HEK293T (cell line): ENCODE results near the gene ZCCHC7.
A peak's percentile ranks its signal among the peaks of the same experiment; 100 is the strongest.
"Not testable (repeated sequence)": the region's sequence is repeated elsewhere in the genome, so short reads cannot be mapped to it uniquely, and the experiment has no call there.

Source experiments
- CTCF ChIA-PET: fragments of 350-600 bp; formaldehyde crosslinking; extraction: SDS; loops from one replicate; lab custom pipeline; 2021; ENCODE audit warnings: antibody characterized with exemption, inconsistent platforms; lab: Yijun Ruan, JAX
- POLR2A ChIA-PET: fragments of 350-600 bp; formaldehyde crosslinking; extraction: SDS; loops from one replicate; lab custom pipeline; 2020; ENCODE audit warnings: antibody characterized with exemption, inconsistent platforms; lab: Yijun Ruan, JAX
- DNase-seq: peaks from one replicate; pipeline ENCODE4 v3.0.0; 2012; ENCODE audit warnings: mixed read lengths; ENCODE audit errors: extremely low spot score
- ARNT ChIP-seq: fragments of 450-650 bp; IDR thresholded peaks from 2 replicates; pipeline ENCODE4 v1.6.1; 2017; ENCODE audit warnings: mild to moderate bottlenecking
- BHLHE40 ChIP-seq: fragments of 450-650 bp; IDR thresholded peaks from 2 replicates; pipeline ENCODE4 v1.6.1; 2016; ENCODE audit warnings: mild to moderate bottlenecking, moderate library complexity, borderline replicate concordance
- CTBP1 ChIP-seq: fragments of 450-650 bp; IDR thresholded peaks from 2 replicates; pipeline ENCODE4 v1.6.1; 2016; ENCODE audit warnings: borderline replicate concordance
- ELF4 ChIP-seq: fragments of 450-650 bp; IDR thresholded peaks from 2 replicates; pipeline ENCODE4 v1.6.1; 2017; ENCODE audit warnings: antibody characterized with exemption
- FOXA1 ChIP-seq: fragments of 450-650 bp; IDR thresholded peaks from 2 replicates; pipeline ENCODE4 v1.6.1; 2016; ENCODE audit warnings: mild to moderate bottlenecking
- FOXK2 ChIP-seq: fragments of 450-650 bp; IDR thresholded peaks from 2 replicates; pipeline ENCODE4 v1.6.1; 2016; ENCODE audit warnings: mild to moderate bottlenecking
- FOXM1 ChIP-seq: fragments of 450-650 bp; IDR thresholded peaks from 2 replicates; pipeline ENCODE4 v1.6.1; 2017; ENCODE audit warnings: mild to moderate bottlenecking, borderline replicate concordance
- HDGF ChIP-seq: fragments of 450-650 bp; IDR thresholded peaks from 2 replicates; pipeline ENCODE4 v1.6.1; 2017; ENCODE audit warnings: antibody characterized with exemption, borderline replicate concordance
- L3MBTL2 ChIP-seq: fragments of 450-650 bp; conservative IDR thresholded peaks from 2 replicates; pipeline ENCODE4 v1.6.1; 2016; ENCODE audit warnings: mild to moderate bottlenecking
- LEF1 ChIP-seq: fragments of 450-650 bp; IDR thresholded peaks from 2 replicates; pipeline ENCODE4 v1.6.1; 2017; ENCODE audit warnings: mild to moderate bottlenecking, borderline replicate concordance
- NFRKB ChIP-seq: fragments of 450-650 bp; IDR thresholded peaks from 2 replicates; pipeline ENCODE4 v1.6.1; 2016; ENCODE audit warnings: mild to moderate bottlenecking, moderate library complexity
- SP1 ChIP-seq: fragments of 450-650 bp; IDR thresholded peaks from 2 replicates; pipeline ENCODE4 v1.6.1; 2017
- SUZ12 ChIP-seq: fragments of 450-650 bp; IDR thresholded peaks from 2 replicates; pipeline ENCODE4 v1.6.1; 2016; ENCODE audit warnings: mild to moderate bottlenecking
- TARDBP ChIP-seq: fragments of 450-650 bp; IDR thresholded peaks from 2 replicates; pipeline ENCODE4 v1.6.1; 2016
- ZNF384 ChIP-seq: fragments of 450-650 bp; IDR thresholded peaks from 2 replicates; pipeline ENCODE4 v1.6.1; 2016
- TF ChIP-seq, protein P1 (sequence below): fragments of 450-650 bp; IDR thresholded peaks from 2 replicates; pipeline ENCODE4 v1.6.1; 2016

The ZCCHC7 gene

DNA sequence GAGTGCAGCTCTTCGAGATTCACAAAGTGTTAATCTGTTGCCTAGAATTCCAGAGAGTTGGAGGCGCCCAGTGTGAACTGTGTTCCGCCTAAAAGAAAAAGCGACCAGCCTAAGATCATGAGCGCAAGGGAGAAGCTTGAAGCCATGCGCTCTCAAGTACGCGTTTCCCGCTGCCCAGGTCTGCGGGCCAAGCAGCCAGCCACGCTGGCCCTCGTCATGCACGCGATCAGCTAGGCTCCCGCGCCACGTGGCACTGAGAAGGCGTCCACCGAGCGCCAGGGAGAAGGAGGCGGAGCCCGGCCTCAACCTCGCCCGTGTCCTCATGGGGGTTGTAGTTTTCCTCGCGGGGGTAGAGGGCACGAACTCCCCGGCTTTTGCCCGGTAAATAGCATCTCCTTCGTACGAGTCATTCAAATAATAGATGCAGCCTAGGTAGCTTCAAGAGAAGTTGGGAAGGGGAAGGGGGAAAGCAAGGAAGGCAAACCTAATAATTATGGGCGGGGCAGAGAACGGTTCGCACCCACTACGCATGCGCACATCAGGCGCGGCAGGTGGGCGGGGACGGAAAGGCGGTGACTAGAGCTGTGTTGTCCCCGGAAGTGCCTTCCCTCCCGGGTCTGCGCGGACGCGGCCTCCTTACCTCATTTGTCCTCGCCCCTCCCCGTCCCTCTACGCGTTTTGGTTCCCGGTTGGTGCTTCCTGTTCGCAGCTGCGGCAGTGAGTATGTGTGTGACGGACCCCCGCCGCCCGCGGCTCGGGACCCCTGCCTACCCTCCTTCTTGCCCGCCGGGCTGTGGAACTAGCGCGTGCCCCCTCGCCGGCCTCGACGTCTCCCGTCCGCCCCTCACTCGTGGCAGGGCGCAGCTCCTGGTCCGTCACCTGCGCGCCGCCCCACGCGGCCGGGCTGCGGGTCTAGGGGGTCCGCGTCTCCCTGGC, at the start of gene ZCCHC7:
Gene ZCCHC7, plus strand, starts transcription at position 668 of the 936 bp plus-strand sequence.
- POLR2A ChIA-PET = interaction anchor here (0.7 to 1.9 kb wide), 4 partner anchors 16 to 62 kb away, joined by 3 to 11 read pairs (median 4); no protein-coding TSS in a partner anchor
- TF ChIP-seq L3MBTL2 (peak; percentile 100), ELF4 (peak; percentile 88), ZNF384 (no peak)
- peak; percentile 95 for DNase-seq
- CTCF ChIA-PET = interaction anchor here (1.3 kb wide), 1 partner anchor 209 kb away, joined by 3 read pairs; no protein-coding TSS in a partner anchor

DNA sequence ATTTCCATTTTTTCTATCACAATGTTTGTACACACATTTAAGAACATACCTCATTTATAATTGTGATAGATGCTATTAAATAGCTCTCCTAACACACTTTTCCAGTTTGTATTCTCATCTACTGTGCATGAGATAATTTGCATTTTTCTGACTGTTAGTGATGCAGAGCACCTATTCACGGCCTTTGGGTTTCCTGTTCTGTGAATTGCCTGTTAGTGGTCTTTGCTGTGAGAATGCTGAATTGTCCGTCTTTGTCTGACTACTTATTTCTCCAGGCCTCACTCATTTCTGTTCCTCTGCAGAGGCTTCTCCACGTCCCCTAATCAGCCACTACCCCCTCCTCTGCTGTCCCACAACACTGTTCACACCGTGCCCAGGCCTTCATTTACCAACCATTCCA, 45.6 kb upstream of the ZCCHC7 start:
- DNase-seq, POLR2A ChIA-PET, CTCF ChIA-PET: not testable (repeated sequence)

DNA sequence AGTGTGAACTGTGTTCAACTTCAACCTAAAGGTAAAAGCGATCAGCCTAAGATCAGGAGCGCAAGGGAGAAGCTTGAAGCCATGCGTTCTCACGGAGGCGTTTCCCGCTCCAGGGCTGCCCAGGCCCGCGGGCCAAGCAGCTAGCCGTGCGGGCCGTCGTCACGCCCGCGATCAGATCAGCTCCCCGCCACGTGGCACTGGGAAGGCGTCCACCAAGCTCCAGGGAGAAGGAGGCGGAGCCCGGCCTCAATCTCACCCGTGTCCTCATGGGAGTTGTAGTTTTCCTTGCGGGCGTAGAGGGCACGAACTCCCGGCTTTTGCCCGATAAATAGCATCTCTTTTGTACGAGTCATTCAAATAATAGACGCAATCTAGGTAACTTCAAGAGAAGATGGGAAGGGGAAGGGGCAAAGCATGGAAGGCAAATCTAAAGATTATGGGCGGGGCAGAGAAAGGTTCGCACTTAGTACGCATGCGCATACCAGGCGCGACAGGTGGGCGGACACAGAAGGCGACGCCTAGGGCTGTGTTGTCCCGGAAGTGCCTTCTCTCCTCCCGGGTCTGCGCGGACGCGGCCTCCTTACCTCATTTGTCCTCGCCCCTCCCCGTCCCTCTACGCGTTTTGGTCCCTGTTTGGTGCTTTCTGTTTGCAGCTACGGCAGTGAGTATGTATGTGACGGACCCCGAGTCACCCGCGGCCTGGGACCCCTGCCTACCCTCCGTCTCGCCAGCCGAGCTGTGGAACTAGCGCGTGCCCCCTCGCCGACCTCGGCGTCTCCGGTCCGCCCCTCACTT, 40.8 kb upstream of the ZCCHC7 start:
- POLR2A ChIA-PET = interaction anchor here (1.3 to 2.3 kb wide), 2 partner anchors 9 to 41 kb away, joined by 3 to 11 read pairs; partner anchors contain the start of gene ZCCHC7
- DNase-seq = peak; percentile 90
- peak; percentile 100 for TF ChIP-seq L3MBTL2
- TF ChIP-seq ELF4 = peak; percentile 82
- TF ChIP-seq NFRKB = no peak
- CTCF ChIA-PET = no interaction called here

DNA sequence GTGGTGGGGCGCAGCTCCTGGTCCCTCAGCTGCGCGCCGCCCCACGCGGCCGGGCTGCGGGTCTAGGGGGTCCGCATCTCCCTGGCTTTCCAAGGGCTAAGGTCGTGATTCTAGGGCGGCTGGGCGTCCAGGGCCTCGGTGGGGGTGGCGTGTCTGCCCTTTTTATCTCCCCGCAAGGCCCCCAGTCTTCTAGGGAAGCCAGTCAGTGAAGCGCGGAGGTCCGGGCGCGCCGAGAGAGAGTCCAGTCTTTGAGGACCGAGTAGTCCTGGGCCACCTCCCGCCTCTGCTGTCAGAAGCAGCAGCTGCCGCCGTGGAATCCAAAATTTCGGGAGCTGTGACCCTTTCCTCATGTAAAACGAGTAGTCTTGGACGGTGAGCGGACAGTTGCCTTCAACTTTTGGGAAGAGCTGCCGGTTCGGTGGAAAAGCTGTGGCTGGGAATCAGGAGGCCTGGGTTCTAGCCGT, 40.2 kb upstream of the ZCCHC7 start:
- POLR2A ChIA-PET = interaction anchor here (1.3 to 2.3 kb wide), 2 partner anchors 9 to 40 kb away, joined by 3 to 11 read pairs; partner anchors contain the start of gene ZCCHC7
- DNase-seq, CTCF ChIA-PET: not testable (repeated sequence)

DNA sequence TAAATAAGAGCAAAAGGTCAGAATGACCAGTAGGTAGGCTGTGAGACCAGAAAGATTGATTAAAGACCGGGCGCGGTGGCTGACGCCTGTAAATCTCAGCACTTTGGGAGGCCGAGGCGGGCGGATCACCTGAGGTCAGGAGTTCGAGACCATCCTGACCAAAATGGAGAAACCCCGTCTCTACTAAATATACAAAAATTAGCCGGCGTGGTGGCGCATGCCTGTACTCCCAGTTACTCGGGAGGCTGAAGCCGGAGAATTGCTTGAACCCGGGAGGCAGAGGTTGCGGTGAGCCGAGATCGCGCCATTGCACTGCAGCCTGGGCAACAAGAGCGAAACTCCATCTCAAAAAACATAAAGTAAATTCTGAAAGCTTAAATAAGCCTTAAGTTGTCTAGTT, 38.9 kb upstream of the ZCCHC7 start:
- DNase-seq, CTCF ChIA-PET, POLR2A ChIA-PET: not testable (repeated sequence)

DNA sequence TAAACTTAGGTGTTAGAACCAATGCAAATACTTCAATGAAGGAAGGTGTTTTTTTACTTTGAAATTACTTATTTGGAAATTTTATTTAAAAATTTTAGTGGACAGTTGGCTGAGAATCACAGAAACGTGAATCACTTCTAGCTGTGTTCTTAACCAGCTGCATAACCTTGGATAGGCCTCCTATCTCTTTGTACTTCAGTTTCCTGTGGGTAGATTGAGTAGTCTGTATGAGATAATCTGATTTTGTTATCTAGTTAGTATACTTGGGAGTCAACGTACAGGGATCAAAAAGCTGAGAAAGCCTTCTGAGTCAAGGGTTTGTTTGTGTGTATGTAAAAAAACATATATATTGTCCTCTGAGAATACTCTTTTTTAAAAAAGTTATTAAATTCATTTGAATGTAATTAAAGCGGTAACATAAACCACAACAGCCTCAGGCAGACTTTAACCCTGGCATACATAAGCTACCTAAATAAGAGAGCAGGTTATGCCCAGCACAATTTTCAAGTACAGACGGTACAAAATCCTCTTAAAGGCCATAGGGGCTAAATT, 38.1 kb upstream of the ZCCHC7 start:
- no peak for DNase-seq
- TF ChIP-seq L3MBTL2 = no peak
- no peak for TF ChIP-seq FOXA1
- no peak for TF ChIP-seq CTBP1
- no peak for TF ChIP-seq SUZ12
- no peak for TF ChIP-seq ELF4
- TF ChIP-seq SP1 = no peak
- TF ChIP-seq FOXM1 = no peak
- no peak for TF ChIP-seq ZNF384
- TF ChIP-seq TARDBP = no peak
- TF ChIP-seq HDGF = no peak
- ChIA-PET POLR2A (no interaction called here), CTCF (no interaction called here)

DNA sequence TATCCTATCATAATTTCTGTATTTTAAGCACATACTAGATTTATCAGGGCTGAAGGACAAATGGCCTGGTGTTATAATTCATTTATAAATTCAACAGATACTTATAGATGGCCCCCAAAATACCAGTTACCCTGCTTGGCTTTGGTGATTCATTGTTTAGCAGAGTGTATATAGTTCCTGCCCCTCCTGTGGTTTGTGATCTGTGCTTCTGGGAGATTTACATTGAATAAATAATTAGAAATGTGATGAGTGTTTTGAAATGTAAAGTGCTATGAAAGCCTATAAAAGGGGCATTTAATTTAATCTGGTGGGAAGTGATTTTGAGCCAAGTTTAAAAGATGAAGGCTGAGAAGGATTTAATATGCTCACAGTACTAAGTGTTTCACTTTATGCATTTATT, 36.7 kb upstream of the ZCCHC7 start:
- ChIA-PET CTCF (no interaction called here), POLR2A (no interaction called here)
- no peak for DNase-seq
- TF ChIP-seq BHLHE40 (no peak), HDGF (no peak), L3MBTL2 (no peak), ZNF384 (no peak), ARNT (no peak), FOXM1 (no peak), CTBP1 (no peak), FOXA1 (no peak), NFRKB (no peak)
- TF ChIP-seq, protein P1, sequence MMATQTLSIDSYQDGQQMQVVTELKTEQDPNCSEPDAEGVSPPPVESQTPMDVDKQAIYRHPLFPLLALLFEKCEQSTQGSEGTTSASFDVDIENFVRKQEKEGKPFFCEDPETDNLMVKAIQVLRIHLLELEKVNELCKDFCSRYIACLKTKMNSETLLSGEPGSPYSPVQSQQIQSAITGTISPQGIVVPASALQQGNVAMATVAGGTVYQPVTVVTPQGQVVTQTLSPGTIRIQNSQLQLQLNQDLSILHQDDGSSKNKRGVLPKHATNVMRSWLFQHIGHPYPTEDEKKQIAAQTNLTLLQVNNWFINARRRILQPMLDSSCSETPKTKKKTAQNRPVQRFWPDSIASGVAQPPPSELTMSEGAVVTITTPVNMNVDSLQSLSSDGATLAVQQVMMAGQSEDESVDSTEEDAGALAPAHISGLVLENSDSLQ = no peak

DNA sequence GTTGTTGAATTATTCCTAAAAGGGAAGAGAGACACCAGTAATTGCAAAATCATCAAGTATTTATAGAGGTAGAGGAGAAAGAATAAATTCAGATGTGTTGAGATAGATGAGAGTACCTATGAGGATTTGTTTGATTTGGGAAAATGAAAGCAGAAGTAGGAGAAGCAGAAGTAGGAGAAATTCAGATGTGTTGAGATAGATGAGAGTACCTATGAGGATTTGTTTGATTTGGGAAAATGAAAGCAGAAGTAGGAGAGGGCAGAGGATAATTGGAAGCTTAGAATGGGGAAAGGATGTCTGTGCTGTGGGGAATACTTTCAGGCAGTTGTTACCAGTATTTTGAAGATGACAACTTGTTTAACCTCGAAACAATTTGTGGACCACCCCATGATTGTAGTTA, 35.1 kb upstream of the ZCCHC7 start:
- no peak for TF ChIP-seq CTBP1
- no peak for TF ChIP-seq ELF4
- no peak for TF ChIP-seq L3MBTL2
- no peak for TF ChIP-seq LEF1
- TF ChIP-seq HDGF = no peak
- TF ChIP-seq FOXA1 = no peak
- TF ChIP-seq SUZ12 = no peak
- TF ChIP-seq, protein P1 = no peak
- TF ChIP-seq NFRKB = no peak
- no peak for TF ChIP-seq FOXM1
- TF ChIP-seq SP1 = no peak
- TF ChIP-seq FOXK2 = no peak
- TF ChIP-seq ZNF384 = no peak
- TF ChIP-seq BHLHE40 = no peak
- ChIA-PET POLR2A (no interaction called here), CTCF (no interaction called here)
- DNase-seq = no peak

DNA sequence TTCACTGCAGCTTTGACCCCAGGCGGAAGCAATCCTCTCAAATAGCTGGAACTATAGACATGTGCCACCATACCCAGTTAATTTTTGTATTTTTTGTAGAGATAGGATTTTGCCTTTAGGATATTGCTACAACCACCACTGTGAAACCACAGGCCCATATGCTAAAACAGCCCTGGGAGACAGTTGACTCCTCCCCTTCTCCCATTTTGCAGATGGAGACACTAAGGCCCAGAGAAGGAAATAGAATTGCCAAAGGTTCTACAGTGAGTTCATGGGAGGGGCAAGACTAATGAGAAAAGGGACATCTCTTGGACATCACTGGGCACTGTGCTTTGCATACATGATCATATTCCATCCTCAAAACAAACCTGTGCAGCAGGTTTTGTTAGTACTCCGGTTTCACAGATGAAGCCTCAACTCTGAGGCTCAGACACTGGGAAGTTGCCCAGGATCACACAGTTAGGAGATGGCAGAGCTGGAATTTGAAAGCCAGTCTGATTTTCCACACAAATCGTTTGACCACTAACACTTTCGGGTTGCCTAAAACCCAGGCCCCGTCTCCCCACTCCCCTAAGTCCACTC, 27.6 kb upstream of the ZCCHC7 start:
- POLR2A ChIA-PET, DNase-seq, CTCF ChIA-PET: not testable (repeated sequence)
